Suprapubic skin (tissue), 4 donors: Measurements from ENCODE around the gene MDFI.

ENCODE experiments used
- POLR2A ChIP-seq, 2 donors: fragments of 450-650 bp; IDR thresholded peaks; one replicate each; pipeline ENCODE4 v1.6.1; 2017; ENCODE audit warnings: antibody characterized with exemption in 2 of 2, mild to moderate bottlenecking in 2 of 2, moderate library complexity in 2 of 2
- POLR2AphosphoS5 ChIP-seq, 3 donors: sonication (generic); formaldehyde crosslinking; IDR thresholded peaks; one replicate each; pipeline ENCODE4 v1.6.1; 2017; ENCODE audit warnings: antibody characterized with exemption in 3 of 3
- TF ChIP-seq, protein P1 (sequence below), 2 donors: fragments of 200-600 bp in 1 of 2; fragments of 450-650 bp in 1 of 2; sonication (generic) in 1 of 2; IDR thresholded peaks; one replicate each; pipeline ENCODE4 v1.5.1; 2016 to 2019; ENCODE audit warnings: antibody characterized with exemption in 2 of 2, mild to moderate bottlenecking in 1 of 2, moderate library complexity in 1 of 2

DNA sequence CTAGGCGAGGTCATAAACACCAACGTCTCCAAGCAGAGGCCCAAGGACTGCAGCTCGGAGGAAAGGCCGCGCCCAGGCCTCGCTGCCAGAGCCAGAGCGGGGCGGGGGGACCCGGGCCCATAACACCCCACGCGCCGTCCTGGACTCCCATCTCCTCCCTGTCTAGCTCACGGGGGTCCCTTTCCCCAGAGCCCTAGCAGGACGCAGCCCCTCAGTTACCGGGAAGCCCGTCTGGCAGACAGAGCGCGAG, 44.9 kb downstream of the MDFI start:
- TF ChIP-seq POLR2A (IDR thresholded peaks at IDR 0.05) (no peak), POLR2AphosphoS5 (IDR thresholded peaks at IDR 0.05) (no peak)
- TF ChIP-seq, protein P1, sequence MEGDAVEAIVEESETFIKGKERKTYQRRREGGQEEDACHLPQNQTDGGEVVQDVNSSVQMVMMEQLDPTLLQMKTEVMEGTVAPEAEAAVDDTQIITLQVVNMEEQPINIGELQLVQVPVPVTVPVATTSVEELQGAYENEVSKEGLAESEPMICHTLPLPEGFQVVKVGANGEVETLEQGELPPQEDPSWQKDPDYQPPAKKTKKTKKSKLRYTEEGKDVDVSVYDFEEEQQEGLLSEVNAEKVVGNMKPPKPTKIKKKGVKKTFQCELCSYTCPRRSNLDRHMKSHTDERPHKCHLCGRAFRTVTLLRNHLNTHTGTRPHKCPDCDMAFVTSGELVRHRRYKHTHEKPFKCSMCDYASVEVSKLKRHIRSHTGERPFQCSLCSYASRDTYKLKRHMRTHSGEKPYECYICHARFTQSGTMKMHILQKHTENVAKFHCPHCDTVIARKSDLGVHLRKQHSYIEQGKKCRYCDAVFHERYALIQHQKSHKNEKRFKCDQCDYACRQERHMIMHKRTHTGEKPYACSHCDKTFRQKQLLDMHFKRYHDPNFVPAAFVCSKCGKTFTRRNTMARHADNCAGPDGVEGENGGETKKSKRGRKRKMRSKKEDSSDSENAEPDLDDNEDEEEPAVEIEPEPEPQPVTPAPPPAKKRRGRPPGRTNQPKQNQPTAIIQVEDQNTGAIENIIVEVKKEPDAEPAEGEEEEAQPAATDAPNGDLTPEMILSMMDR (IDR thresholded peaks at IDR 0.05): no peak
